CD4-positive, alpha-beta T cell (primary cell): ENCODE data around the gene TNFSF18. TPM values are rescaled to one million over a fixed set of nuclear protein-coding genes. Genes with fewer than 3 reads are reported as not detected.

Experiments used
- ATAC-seq: fragments of 200-7000 bp; cut with Tn5 transposase; one replicate; pipeline ENCODE4 v1.10.0; 2022; ENCODE audit warnings: mild to moderate bottlenecking; ENCODE audit not compliant: poor library complexity
- CTCF ChIA-PET: fragments of 350-600 bp; sonication (Branson Sonifier 250); formaldehyde crosslinking; loops from one replicate; lab custom pipeline; 2021; ENCODE audit warnings: antibody characterized with exemption, inconsistent platforms; lab: Charles Lee
- POLR2A ChIA-PET: fragments of 350-600 bp; sonication (Branson Sonifier 250); formaldehyde crosslinking; loops from one replicate; lab custom pipeline; 2021; ENCODE audit warnings: antibody characterized with exemption, inconsistent platforms; lab: Charles Lee
- DNase-seq, 14 experiments: peaks; one replicate each; pipeline ENCODE4 v3.0.0-alpha.2; 2013 to 2020; ENCODE audit warnings: mixed read lengths in 2 of 14
- H3K27ac ChIP-seq, 2 donors: one replicate each; pipeline versions ENCODE4 v1.5.1 to v1.7.0; 2013; ENCODE audit warnings: low read length in 2 of 2, low read depth in 1 of 2, mild to moderate bottlenecking in 1 of 2
- H3K27me3 ChIP-seq, 2 experiments: 1 replicate in 1 of 2; 2 replicates in 1 of 2; pipeline versions ENCODE4 v1.6.1 to v1.7.0; 2013; ENCODE audit warnings: low read length in 2 of 2, control low read depth in 1 of 2, mild to moderate bottlenecking in 1 of 2, moderate library complexity in 1 of 2; ENCODE audit not compliant: insufficient read depth in 2 of 2, control insufficient read depth in 1 of 2
- H3K36me3 ChIP-seq: one replicate; pipeline ENCODE4 v1.6.1; 2013; ENCODE audit warnings: low read length, control low read depth; ENCODE audit not compliant: insufficient read depth
- H3K4me1 ChIP-seq: one replicate; pipeline ENCODE4 v1.6.1; 2013; ENCODE audit warnings: low read length, control low read depth; ENCODE audit not compliant: insufficient read depth
- H3K4me3 ChIP-seq: one replicate; pipeline ENCODE4 v1.5.1; 2013; ENCODE audit warnings: mild to moderate bottlenecking, low read length, moderate library complexity
- H3K9me3 ChIP-seq, 2 experiments: 1 replicate in 1 of 2; 2 replicates in 1 of 2; pipeline versions ENCODE4 v1.6.1 to v1.7.0; 2013; ENCODE audit warnings: low read length in 2 of 2, mild to moderate bottlenecking in 2 of 2, control low read depth in 1 of 2, moderate library complexity in 1 of 2; ENCODE audit not compliant: control insufficient read depth in 1 of 2, insufficient read depth in 1 of 2
- H3K27ac Mint-ChIP-seq: one replicate; pipeline ENCODE4 v1.8.0; 2020; ENCODE audit warnings: mixed read lengths
- H3K27me3 Mint-ChIP-seq: one replicate; pipeline ENCODE4 v1.8.0; 2021; ENCODE audit warnings: mixed read lengths
- H3K36me3 Mint-ChIP-seq: one replicate; pipeline ENCODE4 v1.8.0; 2021; ENCODE audit warnings: low read depth, mixed read lengths
- H3K4me1 Mint-ChIP-seq: one replicate; pipeline ENCODE4 v1.8.0; 2021; ENCODE audit warnings: low read depth, mixed read lengths
- H3K4me3 Mint-ChIP-seq: one replicate; pipeline ENCODE4 v1.8.0; 2020; ENCODE audit warnings: mild to moderate bottlenecking, mixed read lengths
- H3K9me3 Mint-ChIP-seq: one replicate; pipeline ENCODE4 v1.8.0; 2020; ENCODE audit warnings: mixed read lengths
- intact Hi-C, 2 experiments: fragments of 100-400 bp; cut with DNase I in 1 of 2; cut with micrococcal nuclease in 1 of 2; formaldehyde crosslinking; loops; one replicate each; pipeline versions ENCODE4 v1.15.1 to v1.9.0; 2023 to 2025; cut with DNase I, micrococcal nuclease
- total RNA-seq, 174 experiments: library from RNA in 2 of 174; stranded (reverse) in 2 of 174; gene quantifications; one replicate each; pipeline ENCODE4 v1.2.3 and lab custom pipeline; 2021 to 2026
- TF ChIP-seq, protein P1 (sequence below): fragments of 200-600 bp; IDR thresholded peaks from one replicate; pipeline ENCODE4 v1.8.0; 2022; ENCODE audit warnings: antibody characterized with exemption, mild to moderate bottlenecking

Gene TNFSF18
- total RNA-seq, 2 experiments from 2014 or later: not detected

DNA sequence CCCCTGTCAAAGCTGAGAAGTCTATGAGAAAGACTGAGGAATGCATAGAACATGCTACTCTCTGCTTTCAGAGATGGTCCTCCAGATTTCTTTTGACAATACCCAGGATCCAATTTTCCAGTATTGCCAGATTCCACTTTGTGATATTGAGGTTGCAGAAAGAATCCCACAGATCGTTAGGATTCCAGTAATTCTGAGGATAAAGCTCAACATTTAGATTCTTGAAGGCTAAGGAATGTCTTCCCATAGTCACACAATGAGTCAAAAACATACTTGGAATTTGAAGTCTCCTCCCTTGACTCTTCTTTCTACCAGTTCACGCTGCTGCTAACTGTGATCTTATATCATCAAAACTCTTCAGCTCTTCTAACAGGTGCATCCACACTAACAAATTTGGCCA, 57.1 kb downstream of the TNFSF18 start:
- TF ChIP-seq, protein P1, sequence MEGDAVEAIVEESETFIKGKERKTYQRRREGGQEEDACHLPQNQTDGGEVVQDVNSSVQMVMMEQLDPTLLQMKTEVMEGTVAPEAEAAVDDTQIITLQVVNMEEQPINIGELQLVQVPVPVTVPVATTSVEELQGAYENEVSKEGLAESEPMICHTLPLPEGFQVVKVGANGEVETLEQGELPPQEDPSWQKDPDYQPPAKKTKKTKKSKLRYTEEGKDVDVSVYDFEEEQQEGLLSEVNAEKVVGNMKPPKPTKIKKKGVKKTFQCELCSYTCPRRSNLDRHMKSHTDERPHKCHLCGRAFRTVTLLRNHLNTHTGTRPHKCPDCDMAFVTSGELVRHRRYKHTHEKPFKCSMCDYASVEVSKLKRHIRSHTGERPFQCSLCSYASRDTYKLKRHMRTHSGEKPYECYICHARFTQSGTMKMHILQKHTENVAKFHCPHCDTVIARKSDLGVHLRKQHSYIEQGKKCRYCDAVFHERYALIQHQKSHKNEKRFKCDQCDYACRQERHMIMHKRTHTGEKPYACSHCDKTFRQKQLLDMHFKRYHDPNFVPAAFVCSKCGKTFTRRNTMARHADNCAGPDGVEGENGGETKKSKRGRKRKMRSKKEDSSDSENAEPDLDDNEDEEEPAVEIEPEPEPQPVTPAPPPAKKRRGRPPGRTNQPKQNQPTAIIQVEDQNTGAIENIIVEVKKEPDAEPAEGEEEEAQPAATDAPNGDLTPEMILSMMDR: no peak

DNA sequence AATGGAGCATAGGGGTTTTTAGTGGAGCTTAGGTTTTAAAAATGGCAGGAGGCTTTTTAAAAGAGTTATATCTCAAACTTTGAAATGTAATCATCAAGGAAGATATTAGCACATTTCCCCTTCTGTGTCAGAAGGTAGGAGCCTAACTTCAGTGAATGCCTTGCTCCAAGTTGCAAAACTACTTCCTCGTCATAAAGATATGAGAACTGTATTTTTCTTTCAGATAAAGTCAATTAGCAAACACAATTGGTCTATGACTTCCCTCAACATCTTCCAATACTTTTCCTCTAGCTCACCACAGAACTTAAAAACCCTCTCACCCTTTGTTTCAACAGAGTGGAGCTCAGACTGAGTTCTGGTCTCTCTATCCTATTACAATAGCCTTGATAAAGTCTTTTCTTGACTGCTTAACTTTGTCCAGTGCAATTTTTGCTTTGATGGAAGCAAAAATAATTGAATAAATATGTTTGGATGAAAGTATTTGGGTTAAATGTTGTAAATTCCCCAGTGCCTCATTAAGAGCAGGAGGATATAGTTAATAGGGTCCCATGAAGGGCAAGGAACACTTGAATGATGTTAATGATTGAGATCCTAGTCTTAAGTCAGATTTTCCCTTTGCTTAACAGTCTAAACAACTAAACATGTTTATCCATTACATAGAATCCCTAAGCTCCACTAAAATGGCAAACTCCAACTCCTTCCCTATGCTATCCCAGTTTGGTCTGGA, 58.9 kb downstream of the TNFSF18 start:
- Mint-ChIP-seq H3K9me3 (no peaks in the 10 kb centered on the region), H3K27ac (no peak overlapping the region), H3K4me1 (no peaks in the 10 kb centered on the region), H3K4me3 (no peak overlapping the region), H3K27me3 (no peaks in the 10 kb centered on the region), H3K36me3 (no peaks in the 10 kb centered on the region)
- ChIA-PET CTCF (interaction anchor here (0.8 kb wide), 1 partner anchor 8 kb away, joined by 3 read pairs; no protein-coding TSS in a partner anchor), POLR2A (no interaction called here)
- intact Hi-C loops: no loop called here
- Histone ChIP-seq H3K4me1 (no peaks in the 10 kb centered on the region), H3K9me3 (peaks cover 0 to 4% of the 10 kb centered on the region in 2 experiments), H3K27me3 (no peaks in the 10 kb centered on the region), H3K4me3 (no peak overlapping the region), H3K36me3 (no peaks in the 10 kb centered on the region), H3K27ac (no peak overlapping the region)
- TF ChIP-seq, protein P1: no peak
- ATAC-seq: no peak
- DNase-seq: no peak

More for the DNA sequence above, 57.1 kb downstream of the TNFSF18 start:
- no peak overlapping the region for H3K4me3 ChIP-seq
- no peaks in the 10 kb centered on the region for H3K9me3 Mint-ChIP-seq
- no peak overlapping the region for H3K27ac ChIP-seq
- intact Hi-C loops: no loop called here
- H3K36me3 ChIP-seq: no peaks in the 10 kb centered on the region
- no peaks in the 10 kb centered on the region for H3K27me3 ChIP-seq
- H3K4me3 Mint-ChIP-seq: no peak overlapping the region
- H3K4me1 ChIP-seq: no peaks in the 10 kb centered on the region
- H3K9me3 ChIP-seq: peaks cover 0 to 6% of the 10 kb centered on the region in 2 experiments
- H3K36me3 Mint-ChIP-seq: no peaks in the 10 kb centered on the region
- no peak overlapping the region for H3K27ac Mint-ChIP-seq
- CTCF ChIA-PET: no interaction called here
- no peaks in the 10 kb centered on the region for H3K27me3 Mint-ChIP-seq
- ATAC-seq: no peak
- no peak for DNase-seq
- POLR2A ChIA-PET: no interaction called here
- H3K4me1 Mint-ChIP-seq: no peaks in the 10 kb centered on the region

DNA sequence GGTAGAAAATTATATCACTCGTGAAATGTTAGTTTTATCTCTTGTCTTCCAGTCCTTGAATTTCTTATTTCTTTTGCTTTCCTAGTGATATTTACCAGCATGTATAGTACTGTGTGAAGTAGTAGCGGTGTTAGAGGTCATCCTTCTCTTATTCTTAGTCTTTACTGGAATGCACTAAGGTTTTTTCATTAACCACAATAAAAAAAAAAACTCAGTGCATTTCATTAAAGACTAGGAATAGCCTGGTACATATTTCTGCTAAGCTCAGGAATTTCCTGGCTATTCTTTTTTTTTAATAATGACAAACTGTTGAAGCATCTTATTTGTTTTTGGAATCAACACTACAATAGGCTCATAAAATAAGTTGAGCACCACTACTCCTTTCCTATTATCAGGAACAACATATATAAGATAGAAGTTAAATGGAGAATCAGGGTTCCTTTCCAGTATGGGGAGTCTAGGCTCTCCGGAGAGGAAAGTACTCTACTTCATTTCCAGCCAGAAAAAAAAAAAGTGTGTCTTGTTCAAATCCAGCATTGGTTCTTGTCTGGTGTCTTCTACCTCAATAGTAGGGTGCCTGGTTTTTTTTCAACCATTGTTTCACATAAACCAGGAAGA, 60.0 kb downstream of the TNFSF18 start:
- Mint-ChIP-seq H3K4me3 (no peak overlapping the region), H3K9me3 (no peaks in the 10 kb centered on the region), H3K4me1 (no peaks in the 10 kb centered on the region), H3K27me3 (no peaks in the 10 kb centered on the region), H3K36me3 (no peaks in the 10 kb centered on the region), H3K27ac (no peak overlapping the region)
- no peaks in the 10 kb centered on the region for H3K36me3 ChIP-seq
- H3K27me3 ChIP-seq: no peaks in the 10 kb centered on the region
- no peak overlapping the region for H3K27ac ChIP-seq
- no peak for ATAC-seq
- no peaks in the 10 kb centered on the region for H3K9me3 ChIP-seq
- no peaks in the 10 kb centered on the region for H3K4me1 ChIP-seq
- CTCF ChIA-PET: interaction anchor here (0.8 kb wide), 1 partner anchor 9 kb away, joined by 3 read pairs; no protein-coding TSS in a partner anchor
- DNase-seq: no peak
- POLR2A ChIA-PET: no interaction called here
- no peak overlapping the region for H3K4me3 ChIP-seq
- intact Hi-C loops: no loop called here
- TF ChIP-seq, protein P1: no peak

Other genes starting within 250 kb of the TNFSF18 start
- under 1 TPM; 0.17 to 0.33 TPM for gene TNFSF4, start 156.4 kb upstream of the TNFSF18 start, total RNA-seq